ENCODE results near the gene CHRNB2.

DNA sequence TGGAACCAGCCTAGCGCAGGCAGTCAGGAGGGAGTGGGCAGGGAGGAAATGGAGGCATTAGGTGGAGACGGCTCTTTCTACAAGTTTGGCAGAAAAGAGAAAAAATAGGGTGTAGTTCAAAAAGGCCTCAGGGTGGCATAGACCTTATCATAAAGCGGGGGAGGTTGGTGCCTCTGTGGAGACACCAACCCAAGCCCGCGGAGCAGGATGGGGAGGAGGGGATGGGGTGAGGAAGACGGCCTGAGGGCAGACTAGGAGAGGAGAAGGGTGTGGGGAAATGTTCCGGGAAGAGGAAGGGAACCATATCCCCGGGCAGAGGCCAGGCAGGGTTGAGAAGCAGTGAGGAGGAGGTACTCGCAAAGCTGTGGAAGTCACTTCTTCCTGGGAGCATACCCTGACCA lies 48.0 kb upstream of the CHRNB2 start:
- TF ChIP-seq, protein P1, sequence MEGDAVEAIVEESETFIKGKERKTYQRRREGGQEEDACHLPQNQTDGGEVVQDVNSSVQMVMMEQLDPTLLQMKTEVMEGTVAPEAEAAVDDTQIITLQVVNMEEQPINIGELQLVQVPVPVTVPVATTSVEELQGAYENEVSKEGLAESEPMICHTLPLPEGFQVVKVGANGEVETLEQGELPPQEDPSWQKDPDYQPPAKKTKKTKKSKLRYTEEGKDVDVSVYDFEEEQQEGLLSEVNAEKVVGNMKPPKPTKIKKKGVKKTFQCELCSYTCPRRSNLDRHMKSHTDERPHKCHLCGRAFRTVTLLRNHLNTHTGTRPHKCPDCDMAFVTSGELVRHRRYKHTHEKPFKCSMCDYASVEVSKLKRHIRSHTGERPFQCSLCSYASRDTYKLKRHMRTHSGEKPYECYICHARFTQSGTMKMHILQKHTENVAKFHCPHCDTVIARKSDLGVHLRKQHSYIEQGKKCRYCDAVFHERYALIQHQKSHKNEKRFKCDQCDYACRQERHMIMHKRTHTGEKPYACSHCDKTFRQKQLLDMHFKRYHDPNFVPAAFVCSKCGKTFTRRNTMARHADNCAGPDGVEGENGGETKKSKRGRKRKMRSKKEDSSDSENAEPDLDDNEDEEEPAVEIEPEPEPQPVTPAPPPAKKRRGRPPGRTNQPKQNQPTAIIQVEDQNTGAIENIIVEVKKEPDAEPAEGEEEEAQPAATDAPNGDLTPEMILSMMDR (conservative IDR thresholded peaks at IDR 0.05 in 1 of 2, IDR thresholded peaks at IDR 0.05 in 1 of 2; ENCODE audit: low read depth in 1 of 2, low read length in 2 of 2): no peak
- no peak for TF ChIP-seq EZH2 (IDR thresholded peaks at IDR 0.05; ENCODE audit: low read length, missing control alignments)
